Measurements from ENCODE around the gene PDK3.

DNA sequence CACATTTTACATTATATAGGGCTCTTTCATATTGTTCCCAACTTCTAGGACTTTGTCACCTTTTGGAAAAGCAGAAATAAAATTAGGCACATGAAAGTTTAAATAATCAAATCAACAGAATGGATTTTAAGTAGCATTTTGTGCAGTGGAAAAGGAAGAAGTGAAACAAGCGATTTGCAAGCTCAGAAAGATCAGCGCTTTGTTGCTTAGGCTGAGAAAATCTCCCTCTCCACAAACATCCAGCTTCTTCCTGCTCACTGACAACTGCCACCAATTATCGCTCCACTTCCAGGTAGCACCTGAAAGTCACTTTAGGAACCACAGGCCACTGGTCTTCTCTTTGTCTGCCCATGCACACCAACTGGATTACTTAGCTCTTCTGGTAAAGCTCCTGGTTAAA is 2.0 kb upstream of the PDK3 start:
- TF ChIP-seq, protein P1, sequence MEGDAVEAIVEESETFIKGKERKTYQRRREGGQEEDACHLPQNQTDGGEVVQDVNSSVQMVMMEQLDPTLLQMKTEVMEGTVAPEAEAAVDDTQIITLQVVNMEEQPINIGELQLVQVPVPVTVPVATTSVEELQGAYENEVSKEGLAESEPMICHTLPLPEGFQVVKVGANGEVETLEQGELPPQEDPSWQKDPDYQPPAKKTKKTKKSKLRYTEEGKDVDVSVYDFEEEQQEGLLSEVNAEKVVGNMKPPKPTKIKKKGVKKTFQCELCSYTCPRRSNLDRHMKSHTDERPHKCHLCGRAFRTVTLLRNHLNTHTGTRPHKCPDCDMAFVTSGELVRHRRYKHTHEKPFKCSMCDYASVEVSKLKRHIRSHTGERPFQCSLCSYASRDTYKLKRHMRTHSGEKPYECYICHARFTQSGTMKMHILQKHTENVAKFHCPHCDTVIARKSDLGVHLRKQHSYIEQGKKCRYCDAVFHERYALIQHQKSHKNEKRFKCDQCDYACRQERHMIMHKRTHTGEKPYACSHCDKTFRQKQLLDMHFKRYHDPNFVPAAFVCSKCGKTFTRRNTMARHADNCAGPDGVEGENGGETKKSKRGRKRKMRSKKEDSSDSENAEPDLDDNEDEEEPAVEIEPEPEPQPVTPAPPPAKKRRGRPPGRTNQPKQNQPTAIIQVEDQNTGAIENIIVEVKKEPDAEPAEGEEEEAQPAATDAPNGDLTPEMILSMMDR (IDR thresholded peaks at IDR 0.05), result no peak
- TF ChIP-seq EP300 (IDR thresholded peaks at IDR 0.05) (no peak), POLR2AphosphoS5 (IDR thresholded peaks at IDR 0.05) (no peak)

Data from sigmoid colon (tissue), 4 donors.